ENCODE measurements around the gene POLRMT. TPM values are rescaled to one million over a fixed set of nuclear protein-coding genes. Genes with fewer than 3 reads are reported as not detected.
"Not testable (repeated sequence)": the region's sequence is repeated elsewhere in the genome, so short reads cannot be mapped to it uniquely, and the experiment has no call there.

POLRMT gene
- total RNA-seq, 2 donors from 2014 or later = 33.7 to 43.6 TPM

DNA sequence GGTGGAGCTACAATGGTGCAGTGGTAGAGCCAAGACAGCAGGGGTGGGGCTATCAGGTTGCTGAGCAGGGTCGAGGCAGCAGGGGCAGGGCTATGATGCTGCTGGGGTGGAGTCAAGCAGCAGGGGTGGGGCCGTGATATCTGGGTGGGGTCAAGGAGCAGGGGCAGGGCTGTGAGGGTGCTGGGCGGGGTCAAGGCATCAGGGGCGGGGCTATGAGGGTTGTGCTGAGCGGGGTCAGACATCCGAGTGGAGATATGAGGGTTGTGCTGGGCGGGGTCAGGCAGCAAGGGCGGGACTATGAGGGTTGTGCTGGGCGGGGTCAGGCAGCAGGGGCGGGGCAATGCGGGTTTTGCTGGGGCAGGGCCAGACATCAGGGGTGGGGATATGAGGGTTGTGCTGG lies 29.0 kb downstream of the POLRMT start:
- DNase-seq = no peak
- no peak for ATAC-seq

DNA sequence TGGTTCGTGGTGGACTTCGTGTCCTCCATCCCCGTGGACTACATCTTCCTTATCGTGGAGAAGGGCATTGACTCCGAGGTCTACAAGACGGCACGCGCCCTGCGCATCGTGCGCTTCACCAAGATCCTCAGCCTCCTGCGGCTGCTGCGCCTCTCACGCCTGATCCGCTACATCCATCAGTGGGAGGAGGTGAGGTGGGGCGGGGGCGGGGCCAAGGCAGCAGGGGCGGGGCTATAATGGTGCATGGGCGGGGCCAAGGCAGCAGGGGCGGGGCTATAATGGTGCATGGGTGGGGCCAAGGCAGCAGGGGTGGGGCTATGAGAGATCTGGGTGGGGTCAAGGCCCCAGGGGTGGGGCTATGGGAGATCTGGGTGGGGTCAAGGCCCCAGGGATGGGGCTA lies 29.6 kb downstream of the POLRMT start:
- DNase-seq; ATAC-seq; intact Hi-C loops (cut with DNase I): not testable (repeated sequence)

More for the DNA sequence above, 29.0 kb downstream of the POLRMT start:
- intact Hi-C loops (cut with DNase I) = no loop called here

DNA sequence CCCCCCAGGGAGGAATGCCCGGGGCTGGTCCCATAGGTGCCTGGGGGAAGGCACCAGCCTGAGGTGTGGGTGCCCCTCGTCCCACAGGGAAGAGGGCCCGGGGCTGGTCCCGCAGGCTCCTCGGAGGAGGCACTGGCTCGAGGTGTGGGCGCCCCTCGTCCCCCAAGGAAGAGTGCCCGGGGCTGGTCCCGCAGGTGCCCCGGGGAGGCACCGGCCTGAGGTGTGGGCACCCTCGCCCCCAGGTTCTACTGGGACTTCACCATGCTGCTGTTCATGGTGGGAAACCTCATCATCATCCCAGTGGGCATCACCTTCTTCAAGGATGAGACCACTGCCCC lies 30.1 kb downstream of the POLRMT start:
- intact Hi-C loops (cut with DNase I); ATAC-seq; DNase-seq: not testable (repeated sequence)

DNA sequence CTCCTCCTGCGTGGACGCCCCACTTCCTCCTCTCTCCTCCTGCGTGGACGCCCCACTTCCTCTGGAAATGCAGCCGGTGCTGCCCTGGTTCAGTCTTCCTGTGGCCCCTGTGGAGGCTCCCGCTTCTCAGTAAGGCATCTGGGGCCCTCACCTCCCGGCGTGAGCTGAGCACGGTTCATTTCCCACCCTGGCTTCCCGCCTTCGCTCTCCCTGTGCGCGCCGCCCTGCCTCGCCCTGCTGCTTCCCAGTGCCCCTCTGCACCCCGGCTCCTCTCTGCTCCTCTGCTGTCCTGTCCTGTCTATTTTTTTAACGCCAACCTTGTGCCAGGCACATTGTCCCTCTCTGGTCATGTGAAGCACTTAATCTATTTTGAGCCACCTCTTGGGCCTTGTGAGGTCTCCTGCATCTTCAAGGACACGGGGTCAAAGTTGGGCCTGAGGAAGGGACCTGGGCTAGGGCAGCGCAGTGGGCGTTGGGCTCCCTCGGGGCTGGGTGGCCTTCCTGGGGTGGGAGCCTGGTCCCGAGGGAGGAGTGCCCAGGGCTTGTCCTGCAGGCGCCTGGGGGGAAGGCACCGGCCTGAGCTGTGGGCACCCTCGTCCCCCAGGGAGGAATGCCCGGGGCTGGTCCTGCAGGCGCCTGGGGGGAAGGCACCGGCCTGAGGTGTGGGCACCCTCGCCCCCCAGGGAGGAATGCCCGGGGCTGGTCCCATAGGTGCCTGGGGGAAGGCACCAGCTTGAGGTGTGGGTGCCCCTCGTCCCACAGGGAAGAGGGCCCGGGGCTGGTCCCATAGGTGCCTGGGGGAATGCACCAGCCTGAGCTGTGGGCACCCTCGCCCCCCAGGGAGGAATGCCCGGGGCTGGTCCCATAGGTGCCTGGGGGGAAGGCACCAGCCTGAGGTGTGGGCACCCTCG lies 30.7 kb downstream of the POLRMT start:
- ATAC-seq (peak in 1 of 2 donors; percentile 58), DNase-seq (no peak)
- intact Hi-C loops (cut with DNase I) = no loop called here

DNA sequence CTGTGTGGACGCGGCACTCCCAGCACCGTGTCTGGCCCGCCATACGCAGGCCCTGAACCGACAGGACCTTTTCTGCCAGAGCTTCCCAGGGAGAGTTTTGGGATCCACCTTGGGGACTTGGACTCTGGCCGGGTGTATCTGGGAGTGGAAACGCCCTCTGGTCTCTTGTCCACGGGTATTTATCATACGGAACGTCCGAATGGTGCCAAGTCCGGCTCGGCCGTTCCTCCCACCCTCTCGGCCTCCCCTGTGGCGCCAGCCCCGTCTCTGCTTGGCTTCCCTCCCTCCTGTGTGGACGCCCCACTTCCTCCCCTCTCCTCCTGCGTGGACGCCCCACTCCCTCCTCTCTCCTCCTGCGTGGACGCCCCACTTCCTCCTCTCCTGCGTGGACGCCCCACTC lies 31.5 kb downstream of the POLRMT start:
- DNase-seq (no peak), ATAC-seq (no peak)
- intact Hi-C loops (cut with DNase I) = no loop called here

DNA sequence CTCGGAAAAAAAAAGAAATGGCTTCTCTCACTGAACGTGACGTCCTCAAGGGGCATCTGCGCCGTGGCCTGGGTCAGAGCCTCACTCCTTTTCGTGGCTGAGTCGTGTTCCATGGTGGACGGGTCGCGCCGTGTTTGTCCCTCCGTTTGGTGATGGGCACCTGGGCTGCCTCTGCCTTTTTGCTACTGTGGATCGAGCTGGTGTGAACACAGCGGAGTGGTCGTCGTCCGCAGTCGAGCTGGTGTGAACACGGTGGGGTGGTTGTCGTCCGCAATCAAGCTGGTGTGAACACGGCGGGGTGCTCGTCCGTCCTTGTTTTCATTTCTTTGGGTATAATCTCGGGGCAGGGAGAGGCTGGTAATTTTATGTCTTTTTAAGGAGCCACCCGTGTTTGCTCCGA lies 32.0 kb downstream of the POLRMT start:
- intact Hi-C loops (cut with DNase I) = no loop called here
- DNase-seq (no peak), ATAC-seq (no peak)

DNA sequence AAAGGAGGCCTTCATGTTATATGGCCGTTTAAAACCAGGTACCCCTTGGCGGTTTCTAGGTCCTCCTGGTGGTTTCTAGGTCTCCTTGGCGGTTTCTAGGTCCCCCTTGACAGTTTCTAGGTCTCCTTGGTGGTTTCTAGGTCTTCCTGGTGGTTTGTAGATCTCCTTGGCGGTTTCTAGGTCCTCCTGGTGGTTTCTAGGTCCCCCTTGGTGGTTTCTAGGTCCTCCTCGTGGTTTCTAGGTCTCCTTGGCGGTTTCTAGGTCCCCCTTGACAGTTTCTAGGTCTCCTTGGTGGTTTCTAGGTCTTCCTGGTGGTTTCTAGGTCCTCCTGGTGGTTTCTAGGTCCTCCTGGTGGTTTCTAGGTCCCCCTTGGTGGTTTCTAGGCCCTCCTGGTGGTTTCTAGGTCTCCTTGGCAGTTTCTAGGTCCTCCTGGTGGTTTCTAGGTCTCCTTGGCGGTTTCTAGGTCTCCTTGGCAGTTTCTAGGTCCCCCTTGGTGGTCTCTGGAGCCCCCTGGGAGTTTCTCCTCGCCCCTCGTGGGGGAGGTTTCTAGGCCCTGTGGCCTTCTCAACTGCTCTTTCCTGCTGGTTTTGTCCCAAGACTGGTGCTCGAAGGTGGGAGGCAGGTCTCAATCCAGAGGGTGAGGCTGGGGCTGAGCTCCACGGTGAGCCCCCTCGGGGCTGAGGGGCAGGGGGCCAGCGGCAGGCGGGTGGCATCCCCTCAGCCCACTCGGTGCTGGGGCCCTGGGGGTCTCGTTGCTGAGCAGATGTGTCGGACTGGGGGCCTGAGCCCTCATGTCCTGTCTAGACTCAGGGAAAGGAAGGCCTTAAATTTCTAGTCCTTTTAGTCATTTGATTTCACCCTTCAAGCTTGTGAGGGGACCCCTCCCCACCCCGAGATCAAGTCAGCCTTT lies 35.7 kb downstream of the POLRMT start:
- intact Hi-C loops (cut with DNase I) = no loop called here
- ATAC-seq (no peak), DNase-seq (no peak)

DNA sequence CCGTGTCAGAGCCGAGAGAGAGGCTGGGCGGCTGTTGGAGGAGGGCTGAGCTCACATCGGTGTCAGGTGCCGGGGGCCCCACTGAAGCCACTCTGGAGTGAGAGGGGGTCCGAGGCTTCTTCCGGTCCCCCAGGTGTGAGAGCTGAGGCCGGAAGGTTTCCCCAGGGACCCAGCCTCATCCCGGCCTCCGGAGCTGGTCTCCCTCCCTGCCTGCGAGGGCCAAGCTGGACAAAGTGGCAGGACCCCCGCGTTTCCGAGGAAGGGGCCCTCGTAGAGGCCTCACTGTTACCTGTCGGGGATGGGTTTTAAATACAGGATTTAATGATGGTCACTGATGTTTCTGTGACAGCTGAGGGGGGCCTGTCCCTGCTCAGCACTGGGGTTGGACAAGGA lies 37.1 kb downstream of the POLRMT start:
- no peak for ATAC-seq
- DNase-seq = no peak
- intact Hi-C loops (cut with DNase I) = no loop called here

DNA sequence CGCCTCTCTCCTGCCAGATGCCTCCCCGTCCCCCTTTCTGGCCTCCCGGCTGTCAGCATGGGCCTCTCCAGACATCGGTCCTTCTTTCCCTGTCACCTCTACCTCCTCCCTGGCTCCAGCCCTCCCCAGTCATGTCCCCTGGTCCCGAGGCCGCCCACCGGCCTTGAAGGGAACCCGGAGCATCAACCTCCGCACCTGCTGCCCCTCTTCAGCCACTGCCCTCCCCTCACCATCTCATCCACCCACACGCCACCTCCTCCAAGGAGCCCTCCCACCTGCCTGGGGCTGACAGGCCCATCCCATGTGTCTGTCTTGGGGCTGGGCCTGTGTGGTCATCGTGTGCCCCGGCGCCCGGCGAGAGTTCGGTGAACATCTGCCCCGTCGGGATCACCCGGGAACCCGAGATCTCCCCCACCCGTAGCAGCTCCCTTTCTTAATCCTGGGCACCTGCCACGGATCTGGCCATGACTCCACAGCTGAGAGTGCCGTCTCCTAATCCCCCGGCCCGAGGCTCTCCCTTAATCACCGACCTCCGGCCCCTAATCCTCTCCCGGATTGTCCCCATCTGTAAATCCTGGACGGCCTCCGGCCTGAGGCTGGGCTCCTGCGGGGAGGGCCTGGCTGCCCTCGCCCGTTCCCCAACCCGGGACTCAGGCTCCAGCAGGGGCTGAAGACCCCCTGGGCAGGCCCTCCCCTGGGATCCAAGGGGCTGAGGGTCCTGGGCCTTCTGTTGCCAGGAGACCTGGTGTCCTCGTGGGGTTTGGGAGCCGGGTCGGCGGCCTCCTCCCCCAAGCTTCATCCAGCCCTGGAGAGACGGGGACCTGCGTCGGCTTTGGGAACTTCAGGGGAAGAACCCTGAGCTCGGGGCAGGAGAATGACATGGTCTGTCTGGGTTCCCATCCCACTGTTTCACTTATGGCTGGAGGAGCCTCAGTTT lies 37.7 kb downstream of the POLRMT start:
- DNase-seq = no peak
- intact Hi-C loops (cut with DNase I) = no loop called here
- ATAC-seq = no peak

DNA sequence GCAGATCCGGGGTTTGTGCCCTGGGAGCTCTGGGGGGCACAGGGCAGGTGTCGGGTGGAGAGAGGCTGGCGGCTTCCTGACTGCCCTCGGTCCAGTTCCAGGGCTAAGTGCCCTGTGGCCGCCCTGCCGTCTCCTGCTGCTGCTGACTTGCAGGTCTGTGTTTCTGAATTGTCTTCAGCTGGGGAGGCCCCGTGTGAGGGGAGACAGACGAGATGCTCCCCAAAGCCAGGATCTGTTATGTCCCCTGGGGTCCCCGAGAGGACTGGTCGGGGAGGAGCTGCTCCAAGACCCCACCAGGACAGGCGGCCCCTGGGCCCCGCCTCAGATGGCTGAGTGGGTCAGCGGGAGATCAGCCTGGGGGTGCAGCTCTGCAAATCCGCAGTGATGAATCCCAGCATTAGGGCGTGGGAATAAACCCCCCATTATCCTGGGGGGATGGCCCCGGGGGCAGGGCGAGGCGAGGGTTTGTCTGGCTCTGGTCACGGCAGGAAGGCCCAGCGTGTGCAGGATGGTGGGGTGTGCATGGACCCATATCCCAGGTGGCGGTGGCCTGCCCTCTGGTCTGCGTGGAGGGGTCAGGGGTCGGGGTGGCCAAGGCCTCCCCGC lies 39.0 kb downstream of the POLRMT start:
- DNase-seq (no peak), ATAC-seq (no peak)
- intact Hi-C loops (cut with DNase I) = no loop called here

DNA sequence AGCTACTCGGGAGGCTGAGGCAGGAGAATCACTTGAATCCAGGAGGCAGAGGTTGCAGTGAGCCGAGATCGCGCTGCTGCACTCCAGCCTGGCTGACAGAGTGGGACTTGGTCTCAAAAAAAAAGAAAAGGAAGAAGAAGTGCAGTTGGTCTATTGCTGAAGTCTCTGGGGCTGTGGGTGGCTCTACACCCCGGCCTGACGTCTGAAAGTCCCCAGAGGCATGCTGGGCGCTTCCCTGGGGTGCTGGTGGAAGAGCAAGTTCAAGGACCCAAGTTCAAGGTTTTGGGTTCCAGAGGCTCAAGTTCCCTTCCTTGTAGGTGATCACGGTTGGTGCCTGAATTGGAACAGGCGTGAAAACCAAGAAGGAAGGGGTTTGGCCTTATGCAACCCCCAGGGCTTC lies 39.8 kb downstream of the POLRMT start:
- ATAC-seq (no peak), DNase-seq (no peak)
- intact Hi-C loops (cut with DNase I) = no loop called here

DNA sequence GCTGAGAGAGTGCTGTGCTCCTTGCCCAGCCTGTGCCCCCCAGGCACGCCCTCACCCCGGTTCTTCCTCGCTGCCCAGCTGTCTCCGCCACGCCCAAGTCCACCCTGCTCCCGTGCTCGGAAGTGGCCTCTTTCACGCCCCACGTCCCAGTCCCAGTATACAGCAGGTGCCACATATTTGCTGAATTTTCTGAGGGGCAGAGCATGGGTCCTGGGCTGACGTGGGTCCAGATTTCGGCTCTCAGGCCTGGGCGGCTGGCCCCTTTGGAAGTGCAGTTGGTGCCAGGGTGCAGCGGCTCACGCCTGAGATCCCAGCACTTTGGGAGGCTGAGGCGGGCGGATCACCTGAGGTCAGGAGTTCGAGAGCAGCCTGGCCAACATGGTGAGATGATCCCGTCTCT lies 40.3 kb downstream of the POLRMT start:
- DNase-seq (no peak), ATAC-seq (no peak)
- intact Hi-C loops (cut with DNase I) = no loop called here

DNA sequence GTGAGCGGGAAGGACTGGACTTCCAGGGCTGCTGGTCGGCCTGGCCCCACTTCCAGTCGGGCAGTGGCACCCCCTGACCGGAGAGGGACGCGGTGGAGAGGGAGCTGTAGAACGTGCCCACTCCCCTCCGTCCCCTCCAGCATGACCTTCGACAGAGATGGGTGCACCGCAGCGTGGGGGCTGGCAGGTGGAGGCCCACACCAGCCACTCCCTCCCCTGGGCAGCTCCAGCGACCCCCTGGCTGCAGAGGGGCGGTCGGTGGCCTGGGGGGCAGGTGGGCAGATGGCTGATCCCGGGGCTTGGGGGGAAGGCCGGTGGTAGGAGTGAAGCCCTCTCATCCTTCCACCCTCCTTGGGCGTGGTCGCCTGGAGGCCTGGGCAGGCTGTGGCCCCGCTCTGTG lies 41.2 kb downstream of the POLRMT start:
- DNase-seq (no peak), ATAC-seq (no peak)
- intact Hi-C loops (cut with DNase I) = no loop called here

DNA sequence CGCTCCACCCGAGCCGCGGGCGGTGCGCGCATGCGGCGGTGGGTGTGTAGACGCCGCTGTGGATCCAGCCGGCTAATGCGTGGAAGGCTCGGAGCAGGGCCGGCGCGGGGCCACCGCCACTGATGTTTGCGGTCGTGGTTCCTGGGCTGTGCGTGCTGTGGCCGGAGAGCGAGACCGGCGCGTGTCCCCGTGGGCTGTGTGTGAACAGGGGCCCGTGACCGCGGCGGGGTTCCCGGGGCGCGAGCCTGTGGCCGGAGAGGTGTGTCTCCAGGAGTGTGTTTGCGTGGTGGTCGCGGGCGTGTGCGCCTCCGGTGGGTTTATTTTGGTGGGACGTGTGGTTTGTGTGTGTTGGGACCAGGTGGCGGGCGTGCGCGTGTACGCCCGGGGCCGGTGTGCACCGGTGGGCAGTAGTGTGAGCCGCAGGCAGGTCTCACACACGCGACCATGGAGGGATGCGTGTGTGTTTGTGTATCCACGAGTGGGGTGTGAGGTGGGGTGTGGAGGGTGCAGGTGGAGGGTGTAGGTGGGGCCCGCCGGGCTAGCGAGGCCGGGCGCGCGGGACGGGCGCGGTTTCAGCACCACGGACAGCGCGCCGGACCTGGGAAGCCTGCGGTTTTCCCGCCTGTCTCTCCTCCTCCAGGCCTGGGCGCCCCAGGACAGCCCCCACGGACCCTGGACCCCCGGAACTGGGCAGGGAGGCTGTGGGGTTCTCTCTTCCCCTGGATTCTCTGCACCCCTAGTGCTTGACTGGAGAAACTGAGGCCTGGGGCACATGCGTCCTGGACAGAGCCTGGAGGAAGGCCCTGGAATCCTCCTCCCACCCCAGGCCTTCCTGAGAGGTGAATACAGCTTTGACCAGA lies 42.0 kb downstream of the POLRMT start:
- DNase-seq (no peak), ATAC-seq (peak; percentile 25 to 35)
- intact Hi-C loops (cut with DNase I) = no loop called here

DNA sequence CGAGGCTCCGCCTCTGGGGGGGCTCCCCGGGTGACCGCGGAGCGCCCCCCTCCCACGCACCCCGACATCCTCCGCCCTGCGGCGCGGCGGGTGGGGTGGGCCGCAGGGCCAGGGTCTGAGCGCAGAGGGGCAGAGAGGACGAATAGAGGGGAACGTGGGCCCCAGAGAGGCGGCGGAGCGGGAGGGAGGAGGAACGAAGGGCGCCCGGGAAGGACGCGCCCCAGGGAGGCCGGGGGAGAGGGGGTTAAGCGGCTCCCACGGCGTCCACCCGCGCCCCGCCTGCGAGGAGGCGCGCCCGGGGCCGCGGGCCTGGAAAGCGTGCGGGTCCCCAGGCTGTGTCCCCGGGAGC lies 42.6 kb downstream of the POLRMT start:
- ATAC-seq = no peak
- intact Hi-C loops (cut with DNase I) = no loop called here
- DNase-seq = no peak

DNA sequence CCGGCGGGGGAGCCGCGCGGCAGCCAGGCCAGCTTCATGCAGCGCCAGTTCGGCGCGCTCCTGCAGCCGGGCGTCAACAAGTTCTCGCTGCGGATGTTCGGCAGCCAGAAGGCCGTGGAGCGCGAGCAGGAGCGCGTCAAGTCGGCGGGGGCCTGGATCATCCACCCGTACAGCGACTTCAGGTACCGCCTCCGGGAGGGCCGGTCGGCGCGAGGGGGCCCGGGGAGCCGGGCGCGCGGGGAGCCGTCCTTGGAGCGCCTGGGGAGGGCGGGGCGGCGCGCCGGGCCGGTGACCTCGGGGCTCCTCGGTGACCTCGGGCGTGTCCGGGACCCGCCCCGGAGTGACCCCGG lies 43.0 kb downstream of the POLRMT start:
- DNase-seq = no peak
- no peak for ATAC-seq
- intact Hi-C loops (cut with DNase I) = no loop called here

DNA sequence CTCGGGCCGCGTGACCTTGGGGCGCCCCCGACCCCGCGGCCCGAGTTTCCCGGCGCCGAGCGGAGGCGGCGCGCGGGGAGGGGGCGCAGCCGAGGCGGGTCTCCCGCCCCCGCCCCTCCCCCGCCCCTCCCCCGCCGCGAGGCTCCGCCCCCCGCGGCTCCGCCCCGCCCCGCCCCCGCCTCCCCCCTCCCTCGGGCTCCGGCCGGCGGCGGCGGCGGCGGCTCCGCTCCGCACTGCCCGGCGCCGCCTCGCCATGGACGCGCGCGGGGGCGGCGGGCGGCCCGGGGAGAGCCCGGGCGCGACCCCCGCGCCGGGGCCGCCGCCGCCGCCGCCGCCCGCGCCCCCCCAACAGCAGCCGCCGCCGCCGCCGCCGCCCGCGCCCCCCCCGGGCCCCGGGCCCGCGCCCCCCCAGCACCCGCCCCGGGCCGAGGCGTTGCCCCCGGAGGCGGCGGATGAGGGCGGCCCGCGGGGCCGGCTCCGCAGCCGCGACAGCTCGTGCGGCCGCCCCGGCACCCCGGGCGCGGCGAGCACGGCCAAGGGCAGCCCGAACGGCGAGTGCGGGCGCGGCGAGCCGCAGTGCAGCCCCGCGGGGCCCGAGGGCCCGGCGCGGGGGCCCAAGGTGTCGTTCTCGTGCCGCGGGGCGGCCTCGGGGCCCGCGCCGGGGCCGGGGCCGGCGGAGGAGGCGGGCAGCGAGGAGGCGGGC lies 43.5 kb downstream of the POLRMT start, which contains the start of gene HCN2:
Gene HCN2 (plus strand): TSS at position 189 of the 703 bp plus-strand sequence. CDS start 65 bp downstream, at position 254.
- DNase-seq (no peak), ATAC-seq (no peak)
- intact Hi-C loops (cut with DNase I) = loop anchor here in 1 of 2 donors (10.0 kb wide), 1 partner anchor 45 kb away; the partner anchor contains the start of genes FGF22 and POLRMT
